HG02943 (cell line): ENCODE data around the gene HOXC10.

Experiments
- ATAC-seq: cut with Tn5 transposase; IDR thresholded peaks from one replicate; pipeline ENCODE4 v1.9.1; 2021; ENCODE audit warnings: mild to moderate bottlenecking, low read depth, moderate library complexity; ENCODE audit not compliant: unreplicated experiment

Gene HOXC10

DNA sequence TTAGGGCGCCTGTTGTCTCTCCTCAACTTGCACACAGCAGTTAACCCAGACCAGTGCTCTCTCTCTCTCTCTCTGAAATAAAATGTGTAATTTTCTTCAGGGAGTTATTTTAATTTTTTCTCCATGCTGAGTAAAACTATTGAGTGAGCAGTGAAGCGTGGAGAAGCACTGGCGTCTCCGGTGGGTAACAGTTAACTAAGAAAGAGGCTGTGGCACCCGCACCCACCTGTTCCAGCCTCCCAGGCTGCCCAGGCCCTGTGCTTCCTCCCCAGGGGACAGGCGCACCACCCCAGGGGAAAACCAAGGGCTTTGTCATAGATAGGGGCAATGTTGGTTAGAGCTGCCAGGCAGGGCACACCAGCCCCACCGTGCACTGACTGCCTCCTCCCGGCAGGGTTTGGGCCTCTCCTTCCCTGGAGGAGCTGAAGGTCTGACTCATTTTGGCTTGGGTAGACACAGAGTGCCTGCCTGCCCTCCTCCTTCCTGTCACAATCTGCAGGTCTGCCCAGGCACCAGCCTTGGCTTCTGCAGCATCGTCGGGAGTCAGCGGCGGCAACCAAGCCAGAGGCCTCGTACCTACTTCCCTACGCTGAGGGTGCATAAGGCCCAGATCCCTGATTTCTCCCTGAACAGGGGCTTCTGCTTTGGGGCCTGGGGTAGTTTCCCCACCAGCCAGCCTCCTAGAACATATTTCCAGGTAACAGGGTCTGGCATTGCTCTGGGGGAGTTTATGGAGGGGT lies 51.8 kb downstream of the HOXC10 start:
- ATAC-seq, result no peak

DNA sequence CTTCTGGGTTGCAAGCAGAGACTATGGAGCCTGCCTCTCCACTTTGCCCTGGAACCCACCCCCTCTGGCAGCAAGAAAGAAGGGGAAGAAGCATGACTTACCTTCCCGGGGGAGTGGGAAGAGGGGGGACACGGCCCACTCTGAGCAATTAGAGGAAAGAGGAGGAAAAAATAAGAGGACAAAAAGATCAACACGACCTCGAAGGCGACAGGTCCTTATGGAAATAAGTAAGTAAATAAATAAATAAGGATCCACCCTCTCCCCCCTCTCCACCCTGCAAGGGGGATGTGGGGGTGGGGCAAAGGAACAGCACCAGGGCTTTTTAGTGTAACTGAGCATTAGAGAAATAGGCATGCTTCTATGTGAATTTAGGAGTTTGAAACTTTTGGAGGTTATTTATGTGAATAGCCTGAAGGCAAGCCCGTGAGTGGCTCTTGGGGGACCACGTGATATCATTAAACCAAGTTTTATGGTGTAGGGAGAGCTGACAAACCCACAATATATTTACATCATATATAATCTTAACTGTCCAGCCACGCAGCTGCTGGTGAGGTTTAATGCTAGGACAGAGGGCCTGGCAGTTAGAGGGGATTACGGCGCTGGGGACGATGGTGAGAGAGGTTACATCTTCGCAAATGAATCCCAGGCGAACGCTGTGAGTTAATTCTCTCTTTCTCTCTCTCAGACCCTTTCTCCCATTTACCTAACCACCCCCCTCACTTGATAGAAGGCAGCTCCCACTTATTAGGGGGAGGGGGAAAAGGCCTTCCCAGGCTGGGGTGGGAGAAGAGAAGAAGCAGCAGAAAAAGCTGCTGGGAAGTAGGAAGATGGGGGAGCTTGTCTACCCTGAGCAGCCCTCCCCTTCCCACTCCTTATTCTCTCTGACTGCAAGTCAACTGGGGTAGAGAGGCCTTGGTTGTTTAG lies 52.7 kb downstream of the HOXC10 start:
- no peak for ATAC-seq

DNA sequence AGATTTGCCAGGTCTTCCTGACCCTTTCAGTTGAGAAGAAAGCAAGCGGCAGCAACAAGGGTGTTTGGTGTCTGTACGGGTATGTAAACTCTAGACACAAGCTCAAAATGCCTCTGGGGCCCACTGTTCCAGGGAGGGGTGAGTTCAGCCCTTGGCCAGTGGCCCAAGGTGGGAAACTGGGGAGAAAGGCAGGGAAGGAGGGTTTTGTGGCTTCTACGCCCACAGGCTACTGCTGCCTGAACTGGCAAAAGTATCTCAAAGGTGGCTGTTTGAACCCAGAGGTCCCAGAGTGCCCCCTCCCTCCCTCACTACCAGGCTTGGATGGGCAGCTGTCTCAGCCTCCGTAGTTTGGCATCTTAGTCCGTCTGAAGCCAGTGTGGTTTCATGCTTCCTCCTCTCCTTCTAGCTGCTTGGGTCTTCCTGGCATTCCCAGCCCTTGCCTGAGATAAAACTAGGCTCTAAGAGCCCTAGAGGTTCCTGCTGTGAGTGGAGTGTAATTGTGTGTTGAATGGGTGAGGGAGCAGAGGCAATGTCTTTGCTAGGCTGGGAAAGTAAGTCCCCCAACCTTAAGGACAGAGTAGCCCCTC lies 53.4 kb downstream of the HOXC10 start:
- ATAC-seq, result no peak

DNA sequence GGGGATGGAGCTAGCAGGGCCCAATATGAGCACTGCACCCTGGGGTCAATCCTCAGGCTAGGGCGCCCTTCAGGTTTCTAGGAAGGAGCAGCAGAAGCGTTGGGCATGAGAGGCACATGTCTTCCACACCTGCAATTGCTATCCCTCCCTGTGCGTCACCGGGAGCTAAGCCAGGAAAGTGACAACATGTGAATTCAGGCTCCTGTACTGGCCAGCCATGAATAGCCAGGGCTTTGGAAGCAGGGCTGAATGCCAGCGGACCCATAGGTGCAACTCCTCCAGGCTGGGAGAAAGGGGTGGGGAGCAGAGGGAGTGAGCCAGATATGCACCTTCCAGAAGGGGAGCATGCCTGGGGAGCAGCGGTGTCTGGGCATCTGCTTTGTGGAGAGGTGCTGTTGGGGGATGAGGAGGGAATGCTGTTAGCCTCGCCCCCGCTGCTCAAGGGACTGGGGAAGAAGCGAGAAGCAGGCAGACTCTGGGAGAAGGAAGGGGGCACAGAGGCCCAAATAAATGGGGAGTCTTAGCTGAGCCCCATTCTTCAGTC lies 54.0 kb downstream of the HOXC10 start:
- no peak for ATAC-seq

DNA sequence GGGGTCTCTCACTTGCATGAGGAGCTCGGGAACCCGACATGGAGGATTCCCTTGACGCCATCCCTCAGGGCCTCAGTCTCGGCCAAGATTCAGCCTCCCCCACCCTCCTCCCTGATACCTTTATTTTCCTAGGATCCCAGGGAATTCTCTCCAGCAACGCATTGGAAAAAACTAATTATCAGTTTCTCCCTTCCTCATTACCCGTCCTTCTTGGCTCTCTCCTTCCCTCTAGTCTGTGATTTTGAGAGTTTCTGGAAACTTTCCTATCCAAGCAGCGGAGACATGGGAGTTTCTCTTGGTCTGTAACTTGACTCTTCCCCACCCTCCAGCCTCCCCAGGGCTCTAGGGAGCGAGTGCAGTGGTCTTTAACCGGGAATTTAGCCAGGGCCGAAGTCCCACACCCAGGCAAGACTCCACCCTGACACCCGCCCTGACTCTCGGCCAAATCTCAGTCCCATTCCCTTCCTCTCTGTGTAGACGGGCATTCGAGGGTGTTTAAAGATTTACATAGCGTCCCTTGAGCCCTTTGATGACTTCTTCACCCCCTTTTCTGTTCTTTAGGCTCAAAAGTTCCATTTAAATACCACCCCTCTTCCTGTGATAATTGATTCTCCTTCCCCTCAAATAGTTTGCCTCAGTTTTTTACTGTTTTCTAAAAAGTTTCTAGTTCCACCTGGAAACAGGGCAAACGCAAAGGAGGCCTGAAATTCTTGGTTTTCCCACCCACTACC lies 54.6 kb downstream of the HOXC10 start:
- no peak for ATAC-seq
